GM13976 (cell line): ENCODE results near the gene DCHS2.

Experiments
- DNase-seq: peaks from one replicate; pipeline ENCODE4 v3.0.0; 2012; ENCODE audit warnings: low spot score
- CTCF ChIP-seq: IDR thresholded peaks from 2 replicates; pipeline ENCODE4 v1.5.1; 2012; ENCODE audit warnings: borderline replicate concordance, mild to moderate bottlenecking; ENCODE audit not compliant: insufficient read depth; ENCODE audit errors: extremely low read depth, missing control alignments, control extremely low read depth
- in situ Hi-C: fragments of 300-500 bp; cut with MboI; formaldehyde crosslinking; loops from one replicate; pipeline ENCODE4 v1.12.0; 2022; ENCODE audit warnings: low sequenced_read_pairs, mixed read lengths, inconsistent platforms; ENCODE audit not compliant: unreplicated experiment

Gene DCHS2

DNA sequence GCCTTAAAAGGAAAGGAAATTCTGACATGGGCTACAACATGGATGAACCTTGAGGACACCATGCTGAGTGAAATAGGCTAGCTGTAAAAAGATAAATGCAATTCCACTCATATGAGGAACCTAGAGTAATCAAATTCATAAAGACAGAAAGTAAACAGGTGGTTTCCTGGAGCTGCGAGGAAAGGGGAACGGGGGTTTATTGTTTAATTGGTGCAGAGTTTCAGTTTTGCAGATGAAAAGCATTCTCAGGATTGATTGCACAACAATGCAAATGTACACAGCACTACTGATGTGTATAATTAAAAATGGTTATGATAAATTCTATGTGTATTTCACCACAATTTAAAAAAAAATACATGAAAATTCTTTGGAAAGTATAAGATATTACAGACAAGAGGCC, 34.6 kb upstream of the DCHS2 start:
- in situ Hi-C loops = no loop called here

GRCh38 chr4:154521607-154522006, 30.0 kb upstream of the DCHS2 start:
- TF ChIP-seq CTCF = no peak
- DNase-seq = no peak
- in situ Hi-C loops = loop anchor here (25.0 kb wide), 1 partner anchor 734 kb away; the partner anchor contains the start of gene SFRP2

More for the DNA sequence above, 34.6 kb upstream of the DCHS2 start:
- TF ChIP-seq CTCF = no peak
- no peak for DNase-seq

DNA sequence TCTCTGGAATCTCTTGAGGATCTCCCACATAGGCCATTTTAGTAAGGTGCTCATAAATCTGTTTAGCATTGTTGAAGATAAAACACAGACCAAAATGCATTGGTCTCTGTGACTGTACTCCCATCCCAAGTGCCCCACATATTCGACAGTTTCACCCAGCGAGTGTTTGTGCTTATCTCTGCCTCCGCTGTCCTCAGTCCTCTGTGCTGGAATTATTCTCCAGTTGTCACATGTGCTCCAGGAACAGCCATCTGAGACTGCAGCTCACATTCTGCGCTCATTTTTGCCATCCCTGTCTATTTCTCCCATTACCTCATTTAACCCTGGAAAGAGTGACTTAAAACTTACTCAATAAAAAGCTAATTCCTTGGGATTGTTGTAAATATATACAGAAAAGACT, 27.6 kb upstream of the DCHS2 start:
- no peak for DNase-seq
- no peak for TF ChIP-seq CTCF
- in situ Hi-C loops = loop anchor here (25.0 kb wide), 1 partner anchor 732 kb away; the partner anchor contains the start of gene SFRP2

DNA sequence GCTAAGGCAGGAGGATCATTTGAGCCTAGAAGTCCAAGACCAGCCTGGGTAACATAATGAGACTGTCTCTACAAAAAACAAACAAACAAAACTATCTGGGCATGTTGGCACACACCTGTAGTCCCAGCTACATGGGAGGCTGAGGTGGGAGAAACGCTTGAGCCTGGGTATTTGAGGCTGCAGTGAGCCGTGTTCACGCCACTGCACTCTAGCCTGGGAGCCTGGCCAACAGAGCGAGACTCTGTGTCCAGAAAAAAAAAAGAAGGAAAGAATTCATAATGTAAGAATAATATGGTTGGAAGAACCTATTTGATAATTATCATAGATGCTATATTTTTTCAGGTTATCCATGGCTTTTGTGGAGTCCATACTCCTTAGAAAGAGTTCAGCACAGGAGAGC, 26.0 kb upstream of the DCHS2 start:
- TF ChIP-seq CTCF = no peak
- DNase-seq = no peak
- in situ Hi-C loops = loop anchor here (25.0 kb wide), 1 partner anchor 730 kb away; the partner anchor contains the start of gene SFRP2

DNA sequence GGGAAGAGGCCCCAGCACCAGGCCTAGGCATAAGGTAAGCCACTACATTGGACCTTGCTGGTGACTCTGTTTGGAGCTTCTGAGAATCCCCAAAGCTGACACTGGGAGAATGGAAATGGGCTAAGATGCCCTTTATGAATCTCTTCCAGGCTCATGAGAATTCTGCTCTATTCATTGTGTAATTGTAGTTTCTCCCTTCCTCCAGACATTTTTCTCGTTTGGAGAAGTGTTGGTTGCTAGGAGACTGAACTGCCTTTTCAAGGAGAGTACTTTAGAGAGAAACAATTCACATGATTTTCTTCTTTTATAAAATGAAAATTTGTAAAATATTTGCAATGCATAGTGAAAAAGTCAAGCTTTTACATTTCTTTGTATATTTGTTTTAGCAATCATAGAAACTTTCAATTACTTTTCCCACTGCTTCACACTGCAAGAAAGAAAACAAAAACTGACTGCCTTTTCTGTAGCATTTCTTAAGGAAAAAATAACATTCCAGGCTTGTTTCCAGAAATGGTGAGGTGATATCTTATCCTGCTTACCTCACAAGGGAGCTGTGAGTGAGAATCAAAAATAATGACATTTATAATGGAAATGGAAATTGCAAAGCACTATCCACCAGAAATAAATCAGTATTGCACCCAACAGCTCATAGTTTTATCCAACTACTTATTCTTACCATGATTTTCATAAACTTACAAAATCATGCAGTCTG, 24.9 kb upstream of the DCHS2 start:
- TF ChIP-seq CTCF = no peak
- in situ Hi-C loops = loop anchor here (25.0 kb wide), 1 partner anchor 729 kb away; the partner anchor contains the start of gene SFRP2
- DNase-seq = no peak

GRCh38 chr4:154511981-154512380, 20.4 kb upstream of the DCHS2 start:
- in situ Hi-C loops = loop anchor here (25.0 kb wide), 1 partner anchor 725 kb away; the partner anchor contains the start of gene SFRP2
- no peak for TF ChIP-seq CTCF
- DNase-seq = no peak

DNA sequence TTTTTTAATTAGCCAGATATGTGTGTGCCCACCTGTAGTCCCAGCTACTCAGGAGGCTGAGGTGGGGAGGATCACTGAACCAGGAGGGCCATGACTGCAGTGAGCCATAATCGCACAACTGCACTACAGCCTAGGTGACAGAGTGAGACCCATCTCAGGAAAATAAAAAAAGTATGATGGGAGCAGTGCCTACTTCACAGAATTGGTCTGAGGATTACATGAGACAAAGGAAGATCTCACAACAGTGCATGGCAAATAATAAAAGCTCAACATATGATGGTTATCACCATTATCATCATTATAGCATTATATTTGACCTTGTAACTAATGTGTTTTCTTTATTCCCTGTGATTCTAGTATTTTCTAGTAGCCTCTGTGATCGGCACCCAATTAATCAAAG, 19.9 kb upstream of the DCHS2 start:
- DNase-seq = no peak
- in situ Hi-C loops = loop anchor here (25.0 kb wide), 1 partner anchor 724 kb away; the partner anchor contains the start of gene SFRP2
- TF ChIP-seq CTCF = no peak
